Stimulated activated CD8-positive, alpha-beta memory T cell treated with anti-CD3 and anti-CD28 coated beads, Interleukin-7, amount 100 ng/mL, for 24 hours (primary cell): ENCODE measurements around the gene SMARCA2.
A peak's percentile ranks its signal among the peaks of the same experiment; 100 is the strongest.

Experiments used
- DNase-seq: peaks from one replicate; pipeline ENCODE4 v3.0.0-alpha.2; 2020; ENCODE audit warnings: low read depth

SMARCA2 gene

DNA sequence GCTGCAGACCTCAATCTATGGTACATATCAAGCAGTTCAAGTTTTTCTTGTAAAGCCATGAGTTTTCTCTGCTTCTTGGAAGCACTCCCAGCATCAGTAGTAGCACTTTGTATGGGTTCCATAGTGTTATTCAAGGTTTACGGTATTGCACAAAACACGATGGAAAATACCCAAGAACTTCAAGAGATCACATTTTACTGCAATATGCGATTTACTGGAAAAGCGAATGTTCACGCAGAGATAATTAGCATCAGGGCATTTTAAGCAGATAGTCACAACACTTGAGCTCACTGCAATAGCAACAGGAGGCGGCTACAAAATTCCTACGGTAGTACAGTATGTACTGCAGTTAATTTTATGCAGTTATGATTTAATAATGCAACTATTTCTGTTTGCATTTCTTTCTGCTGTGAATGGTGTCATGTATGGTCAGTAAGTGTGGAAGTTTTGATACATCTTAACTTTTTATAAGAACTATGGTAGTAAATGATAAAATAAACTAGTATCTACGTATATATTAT, 200.8 kb downstream of the SMARCA2 start:
- no peak for DNase-seq

DNA sequence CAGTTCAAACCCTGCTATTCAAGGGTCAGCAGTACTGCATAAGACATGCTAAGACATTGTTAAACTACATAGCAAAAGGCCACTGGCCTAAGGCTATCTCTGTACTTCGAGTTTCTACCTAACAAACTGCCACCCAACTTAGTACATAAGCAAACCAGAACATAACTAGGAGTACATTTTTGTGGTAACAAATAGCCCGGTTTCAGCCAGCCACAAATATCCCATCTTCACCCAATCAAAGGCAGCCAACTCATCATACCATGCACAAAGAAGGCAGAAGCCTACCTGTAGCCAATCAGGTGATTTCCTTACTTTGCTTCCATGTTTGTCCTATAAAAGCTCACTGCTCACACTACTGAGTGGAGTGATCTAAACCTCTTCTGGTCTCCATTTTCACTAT, 201.4 kb downstream of the SMARCA2 start:
- no peak for DNase-seq

GRCh38 chr9:2217540-2217939, 202.4 kb downstream of the SMARCA2 start:
- no peak for DNase-seq

DNA sequence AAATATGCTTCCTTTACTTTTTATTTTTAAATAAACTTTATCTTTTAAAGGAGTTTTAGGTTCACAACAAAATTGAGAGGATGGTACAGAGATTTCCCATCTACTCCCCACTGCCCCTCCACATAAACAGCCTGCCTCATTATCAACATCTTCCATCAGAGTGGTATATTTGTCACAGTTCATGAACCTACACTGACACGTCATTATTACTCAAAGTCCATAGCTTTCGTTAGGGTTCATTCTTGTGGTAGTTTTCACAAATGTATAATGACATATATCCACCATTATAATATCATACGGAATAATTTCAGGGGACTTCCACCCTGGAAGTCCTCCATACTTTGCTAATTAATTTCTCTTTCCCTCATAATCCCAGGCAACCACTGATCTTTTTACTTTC, 204.9 kb downstream of the SMARCA2 start:
- no peak for DNase-seq

DNA sequence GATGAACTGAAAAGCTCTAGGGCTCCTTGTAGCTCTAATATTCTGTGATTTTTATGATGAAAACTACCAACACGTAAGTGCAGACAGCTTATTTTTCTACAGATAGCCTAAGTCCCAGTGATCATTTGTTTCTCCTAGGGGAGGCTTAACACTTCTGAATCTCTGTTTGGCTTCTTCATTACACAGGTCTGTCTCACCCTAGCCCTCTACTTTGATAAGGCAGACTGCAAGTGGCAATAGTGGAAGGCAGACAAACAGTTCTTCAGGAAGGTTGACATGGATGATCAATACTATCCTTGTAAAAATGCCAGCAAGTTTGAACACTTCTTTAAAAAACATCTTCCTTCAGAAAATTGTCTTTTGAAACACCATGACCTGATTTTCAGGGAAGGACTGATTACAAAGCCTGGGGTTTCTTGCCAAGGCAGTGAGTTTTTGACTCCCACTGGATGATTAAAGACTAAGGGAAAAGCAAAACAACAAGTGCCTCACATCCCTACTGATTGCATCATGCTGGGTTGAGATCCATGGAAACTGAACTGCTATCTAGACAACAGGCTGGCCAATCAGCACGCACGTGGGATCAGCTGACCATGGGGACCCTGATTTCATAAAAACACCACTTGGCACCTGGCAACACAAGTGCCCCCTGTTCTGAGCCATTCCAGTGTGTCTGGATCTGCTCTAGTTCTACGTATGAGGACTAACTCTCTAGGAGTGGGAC, 212.2 kb downstream of the SMARCA2 start:
- DNase-seq: no peak

- no peak for DNase-seq
Observed at GRCh38 chr9:2228132-2228531, 213.0 kb downstream of the SMARCA2 start.

DNA sequence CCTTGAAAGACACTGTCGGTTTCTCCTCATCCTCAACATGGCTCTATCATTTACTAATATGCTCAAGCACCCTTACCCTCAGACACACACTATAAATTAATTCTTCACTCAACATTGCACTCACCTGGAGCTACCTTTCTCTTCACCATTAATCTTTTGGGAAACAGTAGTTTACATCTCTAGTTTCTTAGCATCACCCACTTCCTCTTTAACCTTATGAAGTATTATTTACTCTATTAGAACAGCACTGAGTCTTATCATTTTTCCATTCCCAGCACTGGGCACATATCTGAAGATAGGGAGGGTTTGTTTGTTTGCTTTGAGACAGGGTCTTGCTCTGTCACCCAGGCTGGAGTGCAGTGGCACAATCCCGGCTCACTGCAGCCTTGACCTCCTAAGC, 213.5 kb downstream of the SMARCA2 start:
- DNase-seq: no peak

DNA sequence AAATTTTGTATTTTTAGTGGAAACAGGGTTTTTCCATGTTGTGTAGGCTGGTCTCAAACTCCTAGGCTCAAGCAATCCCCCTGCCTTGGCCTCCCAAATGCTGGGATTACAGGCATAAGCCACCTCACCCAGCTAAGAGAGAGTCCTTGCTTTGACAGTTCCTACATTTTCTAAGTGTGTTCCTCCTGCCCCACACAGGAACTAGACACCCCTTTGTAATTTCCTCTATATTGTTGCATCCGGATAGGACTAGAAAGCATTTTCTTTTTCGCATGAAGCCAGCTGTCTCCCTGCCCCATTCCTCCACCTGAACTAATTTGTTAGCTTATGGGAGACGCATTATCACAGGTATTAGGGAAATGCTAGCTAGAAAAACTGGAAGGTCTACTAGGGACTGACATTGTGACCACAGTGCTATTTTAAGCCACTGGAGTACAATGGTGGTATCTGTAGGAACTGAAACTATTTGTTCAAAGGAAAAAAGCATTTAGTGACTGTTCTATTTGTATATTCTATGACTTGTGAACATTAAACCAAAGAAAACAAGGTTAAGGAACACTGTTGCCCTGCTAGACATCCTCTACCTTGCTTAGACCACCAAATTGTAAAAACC, 214.1 kb downstream of the SMARCA2 start:
- no peak for DNase-seq

DNA sequence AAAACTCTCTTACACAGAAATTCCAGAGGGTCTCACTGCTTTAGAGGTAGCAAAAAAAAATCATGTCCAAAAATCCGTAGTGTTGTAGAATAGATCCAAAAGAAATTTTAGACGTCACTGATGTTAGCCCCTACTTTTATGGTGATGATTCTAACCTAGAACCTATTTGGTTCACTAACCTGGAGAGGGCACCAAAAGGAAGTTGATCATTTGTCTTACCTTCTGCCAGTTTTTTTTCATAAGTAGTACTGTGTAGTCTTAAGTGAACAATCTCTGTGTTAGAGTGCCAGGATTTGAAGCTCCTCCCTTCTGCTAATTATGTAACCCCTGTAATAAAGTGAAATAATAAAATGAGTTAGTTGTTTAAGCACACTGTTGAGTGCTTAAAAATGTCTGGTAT, 215.2 kb downstream of the SMARCA2 start:
- DNase-seq: no peak

GRCh38 chr9:2231101-2231500, 216.0 kb downstream of the SMARCA2 start:
- DNase-seq: no peak

GRCh38 chr9:2231829-2232228, 216.7 kb downstream of the SMARCA2 start:
- DNase-seq: no peak

GRCh38 chr9:2233274-2233673, 218.1 kb downstream of the SMARCA2 start:
- DNase-seq: no peak

DNA sequence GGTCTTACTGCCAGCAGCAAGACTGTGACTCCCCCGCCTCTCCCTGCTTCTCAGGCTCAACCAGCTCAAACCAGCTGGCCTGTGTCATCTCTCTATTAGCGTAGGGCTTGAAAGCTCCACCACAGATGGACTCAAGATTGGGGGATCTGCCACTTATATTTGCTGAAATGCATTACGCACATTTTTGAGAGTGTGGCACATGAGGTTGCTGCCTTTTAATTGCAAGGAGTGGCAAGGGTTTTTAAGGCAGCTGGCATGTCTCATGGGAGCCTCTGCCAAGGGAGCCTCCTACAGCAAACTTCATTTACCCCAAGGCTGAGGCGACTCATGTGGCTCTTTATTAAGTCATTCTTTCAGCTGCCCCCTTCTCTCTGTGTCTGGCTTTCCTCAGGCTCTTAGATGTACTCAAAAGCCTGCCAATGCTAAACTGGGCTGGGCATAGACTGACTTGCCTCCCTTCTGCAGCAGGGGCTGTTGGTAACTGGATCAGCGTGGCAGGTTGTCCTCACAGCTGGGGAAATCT, 219.3 kb downstream of the SMARCA2 start:
- DNase-seq: no peak

DNA sequence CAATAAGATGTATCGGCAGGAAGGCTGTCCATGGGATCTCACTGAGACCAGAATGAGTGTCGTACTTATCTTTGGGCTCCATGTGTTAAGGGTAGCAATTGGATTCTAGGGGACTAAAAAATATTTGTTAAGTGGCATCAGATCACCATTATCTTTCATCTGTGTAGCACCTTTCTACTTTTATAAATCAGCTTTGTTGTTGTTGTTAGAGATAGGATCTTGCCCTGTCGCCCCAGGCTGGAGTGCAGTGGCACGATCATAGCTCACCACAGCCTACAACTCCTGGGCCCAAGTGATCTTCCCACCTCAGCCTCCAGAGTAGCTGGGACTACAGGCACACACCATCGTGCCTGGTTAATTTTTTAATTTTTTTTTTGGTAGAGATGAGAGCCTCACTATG, 220.5 kb downstream of the SMARCA2 start:
- no peak for DNase-seq

DNA sequence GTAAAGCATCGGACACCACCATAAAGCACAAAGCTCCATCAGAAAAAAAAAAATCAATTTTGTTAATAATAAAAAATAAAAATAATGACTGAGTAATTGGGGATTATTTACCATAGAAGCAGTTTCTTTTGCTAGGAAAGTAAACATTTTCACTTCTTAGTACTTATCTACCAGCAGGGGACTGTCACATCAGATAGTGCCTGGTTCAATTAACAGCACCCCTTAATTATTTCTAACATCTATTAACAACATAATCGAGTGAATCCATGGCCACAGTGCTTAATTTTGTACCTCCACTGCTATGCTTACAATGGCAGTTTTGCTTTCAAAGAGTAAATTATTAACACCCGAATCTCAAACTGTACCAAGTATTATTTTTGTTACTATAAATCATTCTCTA, 221.7 kb downstream of the SMARCA2 start:
- DNase-seq: no peak

GRCh38 chr9:2241461-2241835, 226.3 kb downstream of the SMARCA2 start:
- DNase-seq: no peak

DNA sequence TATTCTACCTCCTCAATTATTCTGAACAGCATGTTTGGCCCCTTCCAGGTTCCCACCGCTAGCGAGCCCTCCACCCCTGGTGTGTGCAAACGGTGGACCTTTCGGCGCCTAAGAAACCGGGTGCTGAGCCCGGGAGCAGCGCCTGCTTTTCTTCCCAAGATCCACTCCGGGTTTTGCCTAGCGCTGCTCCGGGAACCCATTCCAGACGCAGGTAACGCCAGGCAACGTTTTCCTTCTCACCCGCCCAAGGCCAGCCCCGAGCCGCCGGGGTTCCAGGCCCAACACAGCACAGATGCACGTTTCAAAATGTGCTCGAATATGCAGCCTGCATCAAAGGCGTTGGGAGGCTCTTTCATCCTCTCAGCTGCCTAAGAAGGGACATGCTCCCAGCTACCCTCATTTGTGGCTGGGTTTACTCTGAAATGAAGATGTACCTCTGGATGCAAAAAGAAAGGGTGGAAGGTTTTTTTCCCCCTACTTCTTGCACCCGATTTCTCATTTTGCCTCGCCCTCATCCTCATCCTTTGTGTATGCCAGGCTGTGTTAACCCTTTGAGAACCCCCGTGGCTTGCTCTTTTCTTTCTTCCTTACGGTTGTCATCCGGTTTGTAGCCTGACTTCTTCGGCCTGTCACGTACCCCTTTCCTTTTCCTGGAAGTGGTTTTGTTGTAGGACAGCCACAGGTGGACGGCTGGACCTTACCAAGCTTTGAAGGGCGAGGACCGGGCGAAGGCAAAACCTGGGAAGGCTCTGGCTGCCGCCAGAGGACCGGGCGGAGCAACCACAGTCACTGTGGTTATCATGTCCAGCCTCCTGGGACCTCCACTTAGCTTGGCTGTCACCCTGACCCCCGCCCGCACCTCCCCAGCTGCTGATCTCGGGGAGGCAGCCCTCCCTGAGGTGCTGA, 226.9 kb downstream of the SMARCA2 start:
- DNase-seq: peak; percentile 35

- DNase-seq: no peak
Observed at GRCh38 chr9:2242831-2243330, 227.7 kb downstream of the SMARCA2 start.
